Colonic mucosa (tissue), 4 donors: Measurements from ENCODE around the gene FBH1. TPM values are rescaled to one million over a fixed set of nuclear protein-coding genes. Genes with fewer than 3 reads are reported as not detected.

Experiments
- DNase-seq: peaks from one replicate; pipeline ENCODE4 v3.0.0-alpha.2; 2020
- H3K27ac ChIP-seq: fragments of 200-600 bp; one replicate; pipeline ENCODE4 v1.8.0; 2021
- H3K27me3 ChIP-seq: fragments of 200-600 bp; one replicate; pipeline ENCODE4 v1.8.0; 2021
- H3K36me3 ChIP-seq: fragments of 200-600 bp; one replicate; pipeline ENCODE4 v1.8.0; 2021
- H3K4me1 ChIP-seq: fragments of 200-600 bp; one replicate; pipeline ENCODE4 v1.8.0; 2021; ENCODE audit warnings: mild to moderate bottlenecking
- H3K4me3 ChIP-seq: fragments of 200-600 bp; one replicate; pipeline ENCODE4 v1.8.0; 2021
- H3K9ac ChIP-seq, 2 donors: one replicate each; pipeline ENCODE4 v1.7.0; 2013; ENCODE audit warnings: control low read depth in 2 of 2, low read depth in 2 of 2, low read length in 2 of 2
- H3K9me3 ChIP-seq: fragments of 200-600 bp; one replicate; pipeline ENCODE4 v1.8.0; 2021
- CTCF ChIP-seq: fragments of 200-600 bp; IDR thresholded peaks from one replicate; pipeline ENCODE4 v1.8.0; 2022; ENCODE audit warnings: antibody characterized with exemption, mild to moderate bottlenecking
- intact Hi-C: fragments of 100-400 bp; cut with DNase I; formaldehyde crosslinking; loops from one replicate; pipeline ENCODE4 v1.14.1; 2022
- total RNA-seq, 2 donors: library from RNA; stranded (reverse); fragmentation: NEBNext Ultra II Directional in 1 of 2; extraction: Animal tissue kit (Norgen Biotek cat#: 25700) in 1 of 2; gene quantifications; one replicate each; pipeline ENCODE4 v1.2.1, GENCODE V29; 2021
- donor health status: healthy.
- donor health status: DM: no; HTN: no; CAD: no.
- donor health status: DM: no; HTN: no; CAD: no.

FBH1 gene
- total RNA-seq, 2 donors from 2014 or later, result 67.7 to 87.5 TPM

GRCh38 chr10:5946786-5947185 lies 56.7 kb downstream of the FBH1 start:
- Histone ChIP-seq H3K4me1 (no peaks in the 10 kb centered on the region), H3K27ac (peak overlapping the region; percentile 5)
- intact Hi-C loops, result loop anchor here (10.0 kb wide), 1 partner anchor 138 kb away; the partner anchor contains the start of gene RBM17

GRCh38 chr10:5947471-5948207 lies 57.6 kb downstream of the FBH1 start:
- TF ChIP-seq CTCF, result no peak
- Histone ChIP-seq H3K9ac (no peak overlapping the region), H3K4me3 (no peak overlapping the region), H3K9me3 (no peaks in the 10 kb centered on the region), H3K36me3 (no peaks in the 10 kb centered on the region), H3K27ac (no peak overlapping the region), H3K4me1 (no peaks in the 10 kb centered on the region), H3K27me3 (no peaks in the 10 kb centered on the region)
- no peak for DNase-seq
- intact Hi-C loops, result loop anchor here (10.0 kb wide), 1 partner anchor 137 kb away; the partner anchor contains the start of gene RBM17

More at GRCh38 chr10:5946786-5947185, 56.7 kb downstream of the FBH1 start:
- Histone ChIP-seq H3K36me3 (no peaks in the 10 kb centered on the region), H3K27me3 (no peaks in the 10 kb centered on the region), H3K9ac (no peak overlapping the region), H3K4me3 (no peak overlapping the region), H3K9me3 (no peaks in the 10 kb centered on the region)
- TF ChIP-seq CTCF, result no peak
- no peak for DNase-seq

- TF ChIP-seq CTCF, result no peak
- no peak for DNase-seq
- Histone ChIP-seq H3K9ac (no peak overlapping the region), H3K27ac (no peak overlapping the region), H3K27me3 (no peaks in the 10 kb centered on the region), H3K4me1 (no peaks in the 10 kb centered on the region), H3K9me3 (no peaks in the 10 kb centered on the region), H3K4me3 (no peak overlapping the region), H3K36me3 (no peaks in the 10 kb centered on the region)
- intact Hi-C loops, result loop anchor here (10.0 kb wide), 1 partner anchor 137 kb away; the partner anchor contains the start of gene RBM17
Measured at GRCh38 chr10:5948208-5948585, 58.2 kb downstream of the FBH1 start.

GRCh38 chr10:5949009-5949759 lies 59.1 kb downstream of the FBH1 start:
- peak; percentile 48 for TF ChIP-seq CTCF
- Histone ChIP-seq H3K9ac (no peak overlapping the region), H3K4me1 (no peaks in the 10 kb centered on the region), H3K9me3 (no peaks in the 10 kb centered on the region), H3K4me3 (no peak overlapping the region), H3K27me3 (no peaks in the 10 kb centered on the region), H3K36me3 (no peaks in the 10 kb centered on the region), H3K27ac (no peak overlapping the region)
- intact Hi-C loops, result loop anchor here (10.0 kb wide), 1 partner anchor 136 kb away; the partner anchor contains the start of gene RBM17
- peak; percentile 70 for DNase-seq

- Histone ChIP-seq H3K36me3 (no peaks in the 10 kb centered on the region), H3K9me3 (no peaks in the 10 kb centered on the region), H3K4me1 (no peaks in the 10 kb centered on the region), H3K9ac (no peak overlapping the region), H3K4me3 (no peak overlapping the region), H3K27me3 (no peaks in the 10 kb centered on the region), H3K27ac (no peak overlapping the region)
- TF ChIP-seq CTCF, result no peak
- intact Hi-C loops, result no loop called here
- DNase-seq, result no peak
Measured at GRCh38 chr10:5951167-5951711, 61.2 kb downstream of the FBH1 start.
